ENCODE data around the gene KIF26A.

GRCh38 chr14:104117341-104118005, 20.9 kb upstream of the KIF26A start:
- TF ChIP-seq EZH2 (IDR thresholded peaks at IDR 0.05; ENCODE audit: borderline replicate concordance): no peak
- no peak for TF ChIP-seq CTCF (IDR thresholded peaks at IDR 0.05; ENCODE audit: poor library complexity)

All from hepatocyte (in vitro differentiated cells).